OCI-LY1 (cell line): Measurements from ENCODE around the gene LITAF.

Experiments used
- EZH2 ChIP-seq: fragments of 200-600 bp; sonication (generic), shearing (Covaris generic); IDR thresholded peaks from 2 replicates; pipeline ENCODE4 v1.8.0; 2017; ENCODE audit warnings: borderline replicate concordance, mixed run types, mild to moderate bottlenecking, antibody characterized with exemption, low read length, moderate library complexity, mixed read lengths
- TF ChIP-seq, protein P1 (sequence below): fragments of 200-600 bp; sonication (generic), shearing (Covaris generic); IDR thresholded peaks from 2 replicates; pipeline ENCODE4 v1.5.1; 2017; ENCODE audit warnings: mild to moderate bottlenecking, antibody characterized with exemption, low read length, moderate library complexity, mixed read lengths

DNA sequence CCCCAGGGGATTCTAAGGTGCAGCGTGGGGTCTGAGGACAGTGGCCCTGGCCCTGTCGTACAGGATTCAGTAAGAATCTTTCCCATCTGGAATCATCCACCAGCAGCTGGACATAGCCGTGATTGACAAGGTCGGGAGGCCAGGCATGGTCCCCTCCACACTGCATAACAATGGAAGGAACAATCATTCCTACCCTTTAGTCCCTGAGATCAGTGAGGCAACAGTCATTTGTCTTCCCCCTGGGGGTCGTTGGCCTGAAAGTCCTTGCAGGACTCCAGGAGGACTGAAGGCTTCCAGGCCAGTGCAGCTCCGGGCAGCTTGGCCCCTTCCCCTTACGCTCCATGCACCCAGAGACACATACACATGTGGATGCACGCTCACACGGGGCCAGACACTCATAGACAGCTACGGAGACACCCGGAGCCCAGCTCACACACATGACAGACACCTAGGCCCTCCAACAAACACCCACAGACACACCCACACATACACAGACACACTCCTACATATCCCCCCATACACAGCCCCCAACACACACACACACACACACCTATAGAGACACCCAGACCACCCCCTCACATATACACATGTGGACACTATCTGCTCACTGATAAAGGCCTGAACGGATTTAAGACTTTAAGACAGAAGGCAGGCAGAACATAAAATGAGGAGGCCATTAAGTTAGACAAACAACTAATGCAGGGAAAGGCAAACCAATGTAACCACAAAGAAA lies 42.9 kb downstream of the LITAF start:
- TF ChIP-seq, protein P1, sequence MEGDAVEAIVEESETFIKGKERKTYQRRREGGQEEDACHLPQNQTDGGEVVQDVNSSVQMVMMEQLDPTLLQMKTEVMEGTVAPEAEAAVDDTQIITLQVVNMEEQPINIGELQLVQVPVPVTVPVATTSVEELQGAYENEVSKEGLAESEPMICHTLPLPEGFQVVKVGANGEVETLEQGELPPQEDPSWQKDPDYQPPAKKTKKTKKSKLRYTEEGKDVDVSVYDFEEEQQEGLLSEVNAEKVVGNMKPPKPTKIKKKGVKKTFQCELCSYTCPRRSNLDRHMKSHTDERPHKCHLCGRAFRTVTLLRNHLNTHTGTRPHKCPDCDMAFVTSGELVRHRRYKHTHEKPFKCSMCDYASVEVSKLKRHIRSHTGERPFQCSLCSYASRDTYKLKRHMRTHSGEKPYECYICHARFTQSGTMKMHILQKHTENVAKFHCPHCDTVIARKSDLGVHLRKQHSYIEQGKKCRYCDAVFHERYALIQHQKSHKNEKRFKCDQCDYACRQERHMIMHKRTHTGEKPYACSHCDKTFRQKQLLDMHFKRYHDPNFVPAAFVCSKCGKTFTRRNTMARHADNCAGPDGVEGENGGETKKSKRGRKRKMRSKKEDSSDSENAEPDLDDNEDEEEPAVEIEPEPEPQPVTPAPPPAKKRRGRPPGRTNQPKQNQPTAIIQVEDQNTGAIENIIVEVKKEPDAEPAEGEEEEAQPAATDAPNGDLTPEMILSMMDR, result no peak
- TF ChIP-seq EZH2, result no peak
